Activated CD4-positive, alpha-beta T cell treated with anti-CD3 and anti-CD28 coated beads, Interleukin-2, amount 10 ng/mL, durations not matched to agents 24 days and 14 days (primary cell): ENCODE measurements around the gene MAP2K7. TPM values are rescaled to one million over a fixed set of nuclear protein-coding genes. Genes with fewer than 3 reads are reported as not detected.
"Not testable (repeated sequence)": the region's sequence is repeated elsewhere in the genome, so short reads cannot be mapped to it uniquely, and the experiment has no call there.

Experiments used
- DNase-seq: peaks from one replicate; pipeline ENCODE4 v3.0.0; 2022
- H3K27ac Mint-ChIP-seq: one replicate; pipeline ENCODE4 v1.8.0; 2022; ENCODE audit warnings: mild to moderate bottlenecking, mixed read lengths
- H3K27me3 Mint-ChIP-seq: one replicate; pipeline ENCODE4 v1.8.0; 2022; ENCODE audit warnings: mixed read lengths
- H3K36me3 Mint-ChIP-seq: one replicate; pipeline ENCODE4 v1.8.0; 2022; ENCODE audit warnings: low read depth, mild to moderate bottlenecking, mixed read lengths
- H3K4me1 Mint-ChIP-seq: one replicate; pipeline ENCODE4 v1.8.0; 2021; ENCODE audit warnings: mixed read lengths
- H3K4me3 Mint-ChIP-seq: one replicate; pipeline ENCODE4 v1.8.0; 2022; ENCODE audit warnings: mild to moderate bottlenecking, moderate library complexity, mixed read lengths
- H3K9me3 Mint-ChIP-seq: one replicate; pipeline ENCODE4 v1.8.0; 2021; ENCODE audit warnings: mixed read lengths
- intact Hi-C: fragments of 100-400 bp; cut with micrococcal nuclease; formaldehyde crosslinking; loops from one replicate; pipeline ENCODE4 v1.15.1; 2023
- total RNA-seq: library from RNA; stranded (reverse); gene quantifications from 2 replicates; pipeline ENCODE4 v1.2.3, GENCODE V29; 2022

MAP2K7 gene
- total RNA-seq, 1 donor from 2014 or later = 46.7 TPM

DNA sequence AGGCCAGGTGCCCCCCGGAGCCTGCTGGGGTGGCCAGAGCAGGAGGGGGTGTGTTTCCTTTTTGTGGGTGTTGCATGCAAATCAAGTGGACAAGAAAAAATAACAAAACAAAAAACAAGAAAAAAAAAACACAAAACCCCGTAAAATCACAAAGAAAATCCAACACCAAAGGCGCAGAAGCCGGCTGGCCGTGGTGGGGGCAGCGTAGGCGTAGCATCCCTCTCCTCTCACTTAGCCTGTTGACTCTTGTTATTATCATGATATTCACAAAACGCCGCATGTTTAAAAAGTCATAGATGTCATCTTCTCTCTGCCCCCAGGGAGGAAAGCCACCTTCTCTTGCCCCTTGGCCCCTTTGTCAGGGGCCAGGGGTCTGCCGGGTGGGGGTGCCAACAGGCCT, 10.0 kb downstream of the MAP2K7 start:
- intact Hi-C loops = no loop called here
- Mint-ChIP-seq H3K27ac (no peak overlapping the region), H3K9me3 (no peaks in the 10 kb centered on the region), H3K4me3 (no peak overlapping the region), H3K4me1 (peaks cover 10% of the 10 kb centered on the region), H3K36me3 (peaks cover 26% of the 10 kb centered on the region), H3K27me3 (peaks cover 21% of the 10 kb centered on the region)
- no peak for DNase-seq

DNA sequence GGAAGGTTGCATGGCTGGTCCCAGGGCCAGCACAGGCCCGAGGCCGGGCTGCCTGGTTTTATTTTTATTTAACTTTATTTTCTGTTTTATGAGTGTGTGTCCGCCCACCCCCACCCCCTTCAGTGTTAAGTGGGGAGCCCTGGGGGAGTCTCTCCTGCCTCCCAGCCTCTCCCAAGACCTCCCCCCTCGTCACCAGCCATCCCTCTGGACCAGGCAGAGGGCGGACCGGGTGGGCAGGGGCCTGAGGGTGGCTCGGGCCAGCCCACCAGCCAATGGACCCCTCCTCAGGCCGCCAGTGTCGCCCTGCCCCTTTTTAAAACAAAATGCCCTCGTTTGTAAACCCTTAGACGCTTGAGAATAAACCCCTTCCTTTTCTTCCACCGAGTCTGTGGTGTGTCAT, 10.4 kb downstream of the MAP2K7 start:
- Mint-ChIP-seq H3K4me3 (no peak overlapping the region), H3K36me3 (peaks cover 26% of the 10 kb centered on the region), H3K4me1 (peaks cover 10% of the 10 kb centered on the region), H3K27me3 (peaks cover 21% of the 10 kb centered on the region), H3K27ac (no peak overlapping the region), H3K9me3 (no peaks in the 10 kb centered on the region)
- no peak for DNase-seq
- intact Hi-C loops = no loop called here

DNA sequence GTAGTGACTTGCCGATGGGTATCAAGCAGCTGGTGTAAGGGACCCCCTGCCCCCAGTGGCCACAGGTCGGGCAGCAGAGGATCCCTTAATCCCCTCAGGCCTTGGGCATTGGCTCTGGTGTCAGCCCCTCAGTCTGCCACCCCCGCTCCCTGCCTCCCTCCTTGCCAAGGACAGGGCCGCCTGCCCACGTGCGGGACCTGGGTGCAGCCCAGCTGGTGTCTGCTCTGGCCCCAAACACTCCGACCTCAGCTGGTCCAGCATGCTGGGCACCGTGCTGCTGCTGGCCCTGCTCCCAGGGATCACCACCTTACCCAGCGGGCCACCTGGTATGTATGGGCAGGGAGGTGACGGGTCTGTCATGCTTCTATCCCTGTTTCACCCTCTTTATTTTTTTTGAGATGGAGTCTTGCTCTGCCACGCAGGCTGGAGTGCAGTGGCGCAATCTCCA, 10.9 kb downstream of the MAP2K7 start, which contains the start of gene TGFBR3L:
TSS of gene TGFBR3L (plus strand) at position 233 of the 448 bp plus-strand sequence.
- H3K27ac Mint-ChIP-seq = no peak within 1 kb of the TSS
- peak within 1 kb of the TSS; percentile 85 for H3K4me3 Mint-ChIP-seq
- no peak for DNase-seq
- peaks cover 23% of the 10 kb centered on the region for H3K27me3 Mint-ChIP-seq
- H3K36me3 Mint-ChIP-seq = peaks cover 27% of the 10 kb centered on the region
- peaks cover 12% of the 10 kb centered on the region for H3K4me1 Mint-ChIP-seq
- no peaks in the 10 kb centered on the region for H3K9me3 Mint-ChIP-seq
- intact Hi-C loops = loop anchor here (5.0 kb wide), 1 partner anchor 717 kb away; no protein-coding TSS in a partner anchor

DNA sequence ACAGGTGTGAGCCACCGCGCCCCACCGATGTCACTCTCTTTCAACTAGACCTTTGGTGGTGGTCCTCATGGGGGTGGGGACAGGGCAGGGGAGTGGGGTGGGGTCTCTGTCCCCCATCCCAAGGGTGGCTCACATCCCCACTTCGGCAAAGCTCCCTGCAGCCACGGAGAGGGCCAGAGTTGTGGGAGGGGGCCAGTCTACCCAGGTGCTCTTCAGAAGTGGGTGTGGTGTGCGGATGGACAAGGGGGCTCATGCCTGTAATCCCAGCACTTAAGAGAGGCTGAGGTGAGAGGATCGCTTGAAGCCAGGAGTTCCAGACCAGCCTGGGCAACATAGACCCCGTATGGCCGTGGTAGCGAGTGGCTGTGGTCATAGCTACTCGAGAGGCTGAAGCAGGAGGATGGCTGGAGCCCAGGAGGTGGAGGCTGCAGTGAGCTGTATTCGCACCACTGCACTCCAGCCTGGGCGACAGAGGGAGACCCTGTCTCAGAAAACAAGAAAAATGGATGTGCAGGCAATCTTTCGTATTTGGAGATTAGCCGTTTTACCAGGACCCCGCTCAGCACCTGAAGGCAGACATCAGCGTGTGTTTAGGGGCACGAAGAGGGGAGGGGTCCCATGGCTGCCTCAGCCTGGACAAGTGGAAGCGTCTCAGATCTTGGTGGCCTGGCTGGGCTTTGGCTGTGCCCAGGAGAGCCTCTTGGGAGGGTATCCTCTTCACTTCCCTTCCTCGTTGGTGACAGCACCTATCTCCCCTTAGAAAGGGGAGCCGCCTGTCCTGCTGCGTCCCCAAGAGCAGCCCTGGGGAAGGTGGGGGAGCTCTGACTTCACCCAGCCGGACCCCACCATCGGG, 11.8 kb downstream of the MAP2K7 start:
- intact Hi-C loops = loop anchor here (5.0 kb wide), 1 partner anchor 718 kb away; no protein-coding TSS in a partner anchor
- DNase-seq = no peak
- peak overlapping the region; percentile 85 for H3K4me3 Mint-ChIP-seq
- H3K9me3 Mint-ChIP-seq = no peaks in the 10 kb centered on the region
- peaks cover 18% of the 10 kb centered on the region for H3K4me1 Mint-ChIP-seq
- peaks cover 27% of the 10 kb centered on the region for H3K27me3 Mint-ChIP-seq
- H3K36me3 Mint-ChIP-seq = peaks cover 26% of the 10 kb centered on the region
- H3K27ac Mint-ChIP-seq = no peak overlapping the region

DNA sequence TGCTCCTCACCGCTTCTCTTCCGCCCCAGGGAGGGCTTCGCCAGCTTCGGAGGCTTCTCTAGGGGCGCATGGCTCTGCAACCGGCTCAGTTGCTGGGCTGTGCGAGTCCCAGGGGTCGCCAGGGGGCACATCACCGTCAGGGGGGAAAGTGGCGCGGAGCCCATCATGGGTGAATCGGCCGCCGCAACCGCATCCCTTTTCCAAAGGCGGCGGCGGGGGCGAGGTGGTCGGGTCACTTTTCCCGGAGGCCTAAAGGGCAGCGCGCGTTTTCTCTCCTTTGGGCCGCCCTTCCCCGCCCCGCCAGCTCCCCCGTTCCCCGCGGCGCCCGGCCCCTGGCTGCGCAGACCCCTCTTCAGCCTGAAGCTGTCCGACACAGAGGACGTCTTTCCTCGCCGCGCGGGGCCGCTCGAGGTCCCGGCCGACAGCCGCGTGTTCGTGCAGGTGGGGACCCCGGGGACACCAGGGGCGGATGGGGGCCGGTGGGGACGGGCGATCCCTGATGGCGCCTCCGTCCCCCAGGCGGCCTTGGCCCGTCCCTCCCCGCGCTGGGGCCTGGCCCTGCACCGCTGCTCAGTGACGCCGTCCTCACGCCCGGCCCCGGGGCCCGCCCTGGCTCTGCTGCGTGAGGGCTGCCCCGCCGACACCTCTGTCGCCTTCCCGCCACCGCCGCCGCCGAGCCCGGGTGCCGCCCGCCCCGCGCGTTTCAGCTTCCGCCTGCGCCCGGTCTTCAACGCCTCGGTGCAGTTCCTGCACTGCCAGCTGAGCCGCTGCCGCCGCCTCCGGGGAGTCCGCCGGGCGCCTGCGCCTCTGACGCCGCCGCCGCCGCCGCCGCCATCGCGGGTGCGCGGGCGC, 12.7 kb downstream of the MAP2K7 start:
- intact Hi-C loops = loop anchor here (5.0 kb wide), 1 partner anchor 719 kb away; no protein-coding TSS in a partner anchor
- peaks cover 24% of the 10 kb centered on the region for H3K4me1 Mint-ChIP-seq
- H3K27ac Mint-ChIP-seq = peak overlapping the region; percentile 25
- peaks cover 24% of the 10 kb centered on the region for H3K36me3 Mint-ChIP-seq
- peaks cover 29% of the 10 kb centered on the region for H3K27me3 Mint-ChIP-seq
- DNase-seq = peak; percentile 93
- H3K9me3 Mint-ChIP-seq = no peaks in the 10 kb centered on the region
- H3K4me3 Mint-ChIP-seq = peak overlapping the region; percentile 85

DNA sequence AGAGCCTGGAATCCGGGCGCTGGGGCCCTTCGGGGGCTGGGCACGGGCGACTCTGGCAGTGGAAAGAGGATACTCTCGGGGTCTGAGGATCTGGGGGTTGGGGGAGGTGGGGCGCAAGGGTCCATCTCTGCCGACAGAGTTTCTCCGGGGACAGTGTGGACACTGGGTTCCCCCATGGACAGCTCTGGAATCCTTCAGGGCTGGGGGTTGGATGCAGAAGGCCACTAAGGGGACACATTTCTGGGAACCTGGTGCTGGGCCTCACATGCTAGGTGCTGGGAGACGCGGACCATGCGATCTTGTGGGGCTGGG, 13.2 kb downstream of the MAP2K7 start:
- Mint-ChIP-seq H3K27me3 (peaks cover 29% of the 10 kb centered on the region), H3K36me3 (peaks cover 19% of the 10 kb centered on the region), H3K4me1 (peaks cover 27% of the 10 kb centered on the region), H3K4me3 (peak overlapping the region; percentile 85), H3K9me3 (no peaks in the 10 kb centered on the region), H3K27ac (peak overlapping the region; percentile 45)
- no peak for DNase-seq
- intact Hi-C loops = loop anchor here (5.0 kb wide), 1 partner anchor 720 kb away; no protein-coding TSS in a partner anchor

DNA sequence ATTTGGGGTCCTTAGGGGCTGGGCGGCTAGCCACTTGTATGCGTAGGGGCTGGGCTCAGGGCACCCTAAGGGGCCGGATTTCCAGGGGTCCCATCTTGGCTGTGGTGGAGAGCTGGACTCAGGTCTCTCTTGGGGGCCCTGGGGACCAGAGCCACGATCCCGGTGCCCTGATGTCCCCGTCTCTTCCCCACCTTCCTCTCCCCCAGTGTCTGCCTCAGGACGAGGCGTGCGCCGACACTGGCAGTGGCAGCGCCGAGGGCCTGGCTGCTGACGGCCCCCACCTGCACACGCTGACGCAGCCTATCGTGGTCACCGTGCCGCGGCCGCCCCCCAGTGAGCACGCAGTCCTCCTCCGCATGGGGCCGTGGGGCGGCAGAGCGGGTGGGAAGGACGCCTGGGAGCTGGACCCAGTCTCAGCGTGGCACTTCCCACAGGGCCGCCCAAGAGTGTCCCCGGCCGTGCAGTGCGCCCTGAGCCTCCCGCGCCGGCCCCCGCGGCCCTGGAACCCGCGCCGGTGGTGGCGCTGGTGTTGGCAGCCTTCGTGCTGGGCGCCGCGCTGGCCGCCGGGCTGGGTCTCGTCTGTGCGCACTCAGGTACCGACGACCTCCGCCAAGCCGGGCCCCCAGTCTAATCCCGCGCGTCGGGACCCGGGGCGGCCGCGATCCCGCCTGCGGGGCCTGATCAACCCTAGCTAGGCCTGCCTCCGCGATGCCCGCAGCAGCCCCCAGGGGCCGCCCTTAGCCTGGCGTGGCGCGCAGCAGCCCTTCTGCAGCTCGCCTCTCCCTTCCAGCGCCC, 13.8 kb downstream of the MAP2K7 start:
- peak; percentile 89 for DNase-seq
- intact Hi-C loops = loop anchor here (5.0 kb wide), 1 partner anchor 720 kb away; no protein-coding TSS in a partner anchor
- Mint-ChIP-seq H3K4me1 (peaks cover 29% of the 10 kb centered on the region), H3K27me3 (peaks cover 29% of the 10 kb centered on the region), H3K27ac (peak overlapping the region; percentile 45), H3K4me3 (peak overlapping the region; percentile 85), H3K36me3 (peaks cover 21% of the 10 kb centered on the region), H3K9me3 (no peaks in the 10 kb centered on the region)

DNA sequence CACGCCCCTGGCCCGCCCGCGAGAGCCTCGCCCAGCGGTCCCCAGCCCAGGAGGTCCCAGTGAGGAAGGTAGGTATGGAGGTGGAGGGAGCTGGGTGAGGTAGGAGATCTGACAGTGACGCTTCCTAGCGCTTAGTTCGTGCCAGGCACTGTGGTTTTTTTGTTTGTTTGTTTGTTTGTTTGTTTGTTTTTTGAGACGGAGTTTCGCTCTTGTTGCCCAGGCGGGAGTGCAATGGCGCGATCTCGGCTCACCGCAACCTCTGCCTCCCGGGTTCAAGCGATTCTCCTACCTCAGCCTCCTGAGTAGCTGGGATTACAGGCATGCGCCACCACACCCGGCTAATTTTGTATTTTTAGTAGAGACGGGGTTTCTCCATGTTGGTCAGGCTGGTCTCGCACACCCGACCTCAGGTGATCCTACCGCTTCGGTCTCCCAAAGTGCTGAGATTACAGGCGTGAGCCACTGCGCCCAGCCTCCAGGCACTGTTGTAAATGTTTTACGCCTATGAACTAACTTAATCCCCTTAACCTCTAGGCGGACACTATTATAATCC, 14.5 kb downstream of the MAP2K7 start:
- peak overlapping the region; percentile 75 for H3K4me3 Mint-ChIP-seq
- not testable (repeated sequence) for DNase-seq, H3K27ac Mint-ChIP-seq, H3K9me3 Mint-ChIP-seq
- H3K27me3 Mint-ChIP-seq = peaks cover 29% of the 10 kb centered on the region
- H3K4me1 Mint-ChIP-seq = peaks cover 26% of the 10 kb centered on the region
- H3K36me3 Mint-ChIP-seq = peaks cover 19% of the 10 kb centered on the region
- intact Hi-C loops = loop anchor here (5.0 kb wide), 1 partner anchor 721 kb away; no protein-coding TSS in a partner anchor

DNA sequence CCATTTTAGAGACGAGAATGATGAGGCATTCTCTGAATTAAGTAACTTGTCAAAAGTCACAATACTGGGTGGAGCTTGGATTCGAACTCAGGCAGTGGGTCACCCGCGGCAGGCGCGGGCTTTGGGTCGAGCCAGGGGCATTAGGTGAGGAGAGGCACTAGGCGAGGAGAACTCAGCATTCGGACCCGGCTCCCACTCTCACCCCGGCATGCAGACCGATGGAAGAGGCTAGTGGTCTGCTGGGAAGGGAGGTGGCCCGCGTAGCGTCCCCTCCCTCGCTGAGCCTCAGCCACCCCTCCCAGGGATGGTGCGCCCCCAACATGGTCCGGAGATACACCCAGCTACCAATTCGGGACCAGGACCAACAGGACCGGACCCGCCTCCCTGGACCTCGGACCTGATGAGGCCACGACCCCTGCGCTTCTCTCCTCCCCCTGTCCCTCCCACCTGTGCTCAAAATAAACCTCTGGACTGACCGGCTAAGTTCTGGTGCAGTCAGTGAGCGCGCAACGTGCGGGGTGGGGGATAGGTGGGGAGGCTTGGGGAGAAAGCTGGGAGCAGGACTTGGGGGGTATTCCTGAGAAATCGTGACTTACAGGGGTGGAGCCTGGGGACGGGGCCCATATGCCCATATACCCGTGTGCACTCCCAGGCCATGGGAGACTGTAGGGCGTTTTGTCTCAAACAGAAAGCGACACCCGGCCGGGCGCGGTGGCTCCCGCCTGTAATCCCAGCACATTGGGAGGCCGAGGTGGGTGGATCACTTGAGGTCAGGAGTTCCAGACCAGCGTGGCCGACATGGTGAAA, 15.1 kb downstream of the MAP2K7 start:
- H3K9me3 Mint-ChIP-seq = no peaks in the 10 kb centered on the region
- intact Hi-C loops = loop anchor here (5.0 kb wide), 1 partner anchor 722 kb away; no protein-coding TSS in a partner anchor

DNA sequence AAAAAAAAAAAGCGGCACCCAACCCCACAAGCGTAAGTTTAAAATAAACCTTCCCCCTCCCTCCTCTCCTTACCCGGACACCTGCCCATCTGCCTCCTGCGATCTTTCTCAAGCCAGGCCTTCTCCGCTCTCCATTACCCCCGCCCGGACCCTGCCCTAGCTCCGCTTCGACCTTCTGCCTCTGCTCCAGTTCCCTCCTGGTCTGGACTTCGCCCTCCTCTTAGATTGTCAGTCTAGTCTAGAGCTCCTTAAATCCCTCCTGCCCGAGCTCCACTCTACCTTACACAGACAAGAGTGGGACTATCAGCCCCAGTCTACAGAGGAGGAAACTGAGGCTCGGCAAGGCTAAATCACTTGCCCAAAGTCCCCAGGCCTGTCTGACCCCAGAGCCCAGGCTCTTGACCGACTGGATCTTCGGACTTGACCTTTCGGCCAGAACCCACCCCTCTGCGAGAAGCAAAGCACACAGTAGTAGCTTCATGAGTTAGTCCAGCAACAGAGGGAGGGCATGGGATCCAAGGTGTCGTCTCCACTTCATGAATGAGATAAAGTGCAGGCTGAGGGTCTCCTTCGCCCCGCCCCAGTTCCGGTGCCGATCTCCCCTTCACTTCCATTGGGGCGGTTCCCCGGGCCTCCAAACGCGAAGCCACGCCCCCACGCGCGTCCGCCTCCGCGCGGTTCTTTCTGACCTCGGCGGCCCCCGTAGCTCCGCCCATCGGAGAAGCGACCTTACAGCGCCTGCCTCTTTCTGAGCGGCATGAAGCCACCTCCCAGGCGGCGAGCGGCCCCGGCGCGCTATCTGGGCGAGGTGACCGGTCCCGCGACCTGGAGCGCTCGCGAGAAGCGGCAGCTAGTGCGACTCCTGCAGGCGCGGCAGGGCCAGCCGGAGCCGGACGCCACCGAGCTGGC, 16.2 kb downstream of the MAP2K7 start, which contains the start of gene SNAPC2:
TSS of gene SNAPC2 (plus strand) at position 729 of the 909 bp plus-strand sequence. CDS start at position 758, 29 bp downstream.
- Mint-ChIP-seq H3K9me3 (no peaks in the 10 kb centered on the region), H3K4me3 (peak within 1 kb of the TSS; percentile 94), H3K27ac (peak within 1 kb of the TSS; percentile 98), H3K27me3 (peaks cover 28% of the 10 kb centered on the region), H3K36me3 (peaks cover 15% of the 10 kb centered on the region), H3K4me1 (peaks cover 28% of the 10 kb centered on the region)
- DNase-seq = peak; percentile 99
- intact Hi-C loops = loop anchor here (1.0 to 5.0 kb wide), 5 partner anchors 17 to 1899 kb away; partner anchors contain the start of genes FBXL12, MAP2K7 and TIMM44

More for the DNA sequence above, 15.1 kb downstream of the MAP2K7 start:
- Mint-ChIP-seq H3K4me1 (peaks cover 26% of the 10 kb centered on the region), H3K27ac (no peak overlapping the region), H3K27me3 (peaks cover 29% of the 10 kb centered on the region), H3K36me3 (peaks cover 20% of the 10 kb centered on the region), H3K4me3 (peak overlapping the region; percentile 94)
- peak; percentile 59 for DNase-seq
